Measurements from ENCODE around the gene GRHL3. TPM values are rescaled to one million over a fixed set of nuclear protein-coding genes. Genes with fewer than 3 reads are reported as not detected.
"Not testable (repeated sequence)": the region's sequence is repeated elsewhere in the genome, so short reads cannot be mapped to it uniquely, and the experiment has no call there.

Gene GRHL3
- not detected for total RNA-seq

- Histone ChIP-seq H3K9me3 (no peaks in the 10 kb centered on the region), H3K4me3 (no peak within 1 kb of the TSS), H3K4me1 (peaks cover 0 to 40% (median 16%) of the 10 kb centered on the region in 4 donors), H3K27ac (no peak within 1 kb of the TSS), H3K36me3 (no peaks in the 10 kb centered on the region), H3K27me3 (peaks cover 0 to 59% of the 10 kb centered on the region in 2 donors)
- WGBS, 2 donors, result 10 to 15% methylated on average over 21 of the region's 21 CpGs
- DNase-seq (ENCODE audit: low spot score in 2 of 2), result no peak
- TF ChIP-seq POLR2A (IDR thresholded peaks at IDR 0.05) (no peak), EP300 (IDR thresholded peaks at IDR 0.05) (no peak), CTCF (IDR thresholded peaks at IDR 0.05) (no peak)
Observed at GRCh38 chr1:24319312-24319863, at the start of gene GRHL3. Gene GRHL3 (plus strand): TSS chr1:24319357. CDS start chr1:24319552, 195 bp downstream.

GRCh38 chr1:24274203-24275103, 44.7 kb upstream of the GRHL3 start:
- H3K27ac ChIP-seq; DNase-seq (ENCODE audit: low spot score in 2 of 2); H3K36me3 ChIP-seq; H3K27me3 ChIP-seq; H3K4me1 ChIP-seq; H3K4me3 ChIP-seq: not testable (repeated sequence)
- H3K9me3 ChIP-seq, result peaks cover 0 to 29% (median 0%) of the 10 kb centered on the region in 4 donors
- 82 to 87% methylated on average over 19 to 20 of the region's 20 CpGs for WGBS, 2 donors

- Histone ChIP-seq H3K27ac (no peak overlapping the region), H3K36me3 (no peaks in the 10 kb centered on the region), H3K9me3 (peaks cover 0 to 23% (median 0%) of the 10 kb centered on the region in 4 donors), H3K4me3 (no peak overlapping the region), H3K27me3 (peaks cover 0 to 4% of the 10 kb centered on the region in 2 donors), H3K4me1 (no peaks in the 10 kb centered on the region)
- TF ChIP-seq POLR2A (IDR thresholded peaks at IDR 0.05) (no peak), CTCF (IDR thresholded peaks at IDR 0.05) (no peak), EP300 (IDR thresholded peaks at IDR 0.05) (no peak)
- WGBS, 2 donors, result 43 to 62% methylated on average over 2 of the region's 2 CpGs
- no peak for DNase-seq (ENCODE audit: low spot score in 2 of 2)
Observed at GRCh38 chr1:24275104-24275410, 44.1 kb upstream of the GRHL3 start.

- Histone ChIP-seq H3K9me3 (peaks cover 0 to 20% (median 0%) of the 10 kb centered on the region in 4 donors), H3K4me1 (no peaks in the 10 kb centered on the region), H3K27ac (no peak overlapping the region), H3K27me3 (peaks cover 0 to 4% of the 10 kb centered on the region in 2 donors), H3K36me3 (no peaks in the 10 kb centered on the region), H3K4me3 (no peak overlapping the region)
- WGBS, 2 donors, result 94% methylated on average over 5 of the region's 5 CpGs
- DNase-seq (ENCODE audit: low spot score in 2 of 2), result no peak
- no peak for TF ChIP-seq CTCF (IDR thresholded peaks at IDR 0.05)
- TF ChIP-seq POLR2A (IDR thresholded peaks at IDR 0.05), result no peak
- no peak for TF ChIP-seq EP300 (IDR thresholded peaks at IDR 0.05)
Observed at GRCh38 chr1:24275510-24275909, 43.6 kb upstream of the GRHL3 start.

GRCh38 chr1:24276791-24277190, 42.4 kb upstream of the GRHL3 start:
- no peak for TF ChIP-seq EP300 (IDR thresholded peaks at IDR 0.05)
- no peak for TF ChIP-seq POLR2A (IDR thresholded peaks at IDR 0.05)
- no peak for TF ChIP-seq CTCF (IDR thresholded peaks at IDR 0.05)
- Histone ChIP-seq H3K36me3 (no peaks in the 10 kb centered on the region), H3K27ac (no peak overlapping the region), H3K4me3 (no peak overlapping the region), H3K27me3 (peaks cover 0 to 4% of the 10 kb centered on the region in 2 donors), H3K9me3 (peaks cover 0 to 20% (median 0%) of the 10 kb centered on the region in 4 donors), H3K4me1 (no peaks in the 10 kb centered on the region)
- no peak for DNase-seq (ENCODE audit: low spot score in 2 of 2)
- 64 to 66% methylated on average over 6 of the region's 6 CpGs for WGBS, 2 donors

Data from tibial nerve (tissue), 4 donors.